GM21447 (cell line): Measurements from ENCODE around the gene TFDP2.

Source experiments
- ATAC-seq: cut with Tn5 transposase; IDR thresholded peaks from one replicate; pipeline ENCODE4 v1.9.1; 2021; ENCODE audit not compliant: unreplicated experiment

The TFDP2 gene

DNA sequence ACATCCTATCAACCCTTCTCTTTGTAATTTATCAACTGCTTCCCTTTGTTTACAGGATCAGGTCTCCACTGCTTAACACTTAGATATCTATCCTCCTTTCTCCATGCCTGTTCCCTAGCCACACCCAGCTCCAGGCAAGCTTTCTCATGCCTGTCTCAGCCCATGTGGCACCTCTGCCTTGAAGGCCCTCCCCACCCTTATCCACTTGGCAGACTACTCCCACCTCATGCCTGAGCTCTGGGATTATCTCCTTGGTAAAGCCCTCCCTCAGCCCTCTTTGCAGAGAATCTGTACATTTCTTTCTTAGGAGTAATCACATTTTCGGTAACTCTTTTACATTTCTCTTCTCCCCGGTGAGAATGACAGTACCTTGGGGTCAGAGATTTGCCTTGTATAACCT lies 176.9 kb downstream of the TFDP2 start:
- no peak for ATAC-seq

DNA sequence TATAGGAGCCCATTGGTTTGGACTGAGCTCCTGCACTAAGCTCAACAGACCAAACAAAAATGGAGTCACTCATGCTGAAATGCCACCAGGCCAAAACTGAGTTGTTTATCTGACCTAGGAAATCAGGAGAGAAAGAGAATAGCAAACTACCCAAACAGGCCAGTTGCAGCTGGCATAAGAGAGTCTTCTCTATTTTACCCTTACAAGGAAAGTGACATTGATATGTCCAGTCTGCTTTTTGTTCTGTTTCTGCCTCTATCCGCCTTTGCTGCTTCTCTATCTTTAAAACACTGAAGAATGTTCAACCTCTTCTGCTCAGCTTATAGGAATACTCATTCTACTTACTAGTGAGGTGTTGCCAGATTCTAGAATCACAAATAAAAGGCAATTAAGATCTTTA lies 177.8 kb downstream of the TFDP2 start:
- no peak for ATAC-seq

GRCh38 chr3:141969711-141970110 lies 179.6 kb downstream of the TFDP2 start:
- ATAC-seq = no peak

DNA sequence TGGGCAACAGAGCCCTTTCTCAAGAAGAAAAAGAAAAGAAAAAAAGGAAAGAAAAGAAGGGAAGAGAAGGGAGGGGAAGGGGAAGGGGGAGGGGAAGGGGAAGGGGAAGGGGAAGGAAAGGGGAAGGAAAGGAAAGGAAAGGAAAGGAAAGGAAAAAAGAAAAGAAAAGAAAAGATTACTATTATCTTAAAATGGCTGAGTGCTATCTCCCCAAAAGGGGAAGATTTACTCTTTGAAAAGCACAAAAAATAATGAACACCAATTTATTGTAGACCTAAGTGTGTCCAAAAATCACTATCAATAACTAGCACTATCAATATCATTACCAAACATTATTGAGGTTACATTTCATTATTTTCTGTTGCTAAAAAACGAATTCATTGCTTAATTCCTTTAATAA lies 183.9 kb downstream of the TFDP2 start:
- ATAC-seq = no peak

GRCh38 chr3:141963301-141963700 lies 186.0 kb downstream of the TFDP2 start:
- no peak for ATAC-seq

DNA sequence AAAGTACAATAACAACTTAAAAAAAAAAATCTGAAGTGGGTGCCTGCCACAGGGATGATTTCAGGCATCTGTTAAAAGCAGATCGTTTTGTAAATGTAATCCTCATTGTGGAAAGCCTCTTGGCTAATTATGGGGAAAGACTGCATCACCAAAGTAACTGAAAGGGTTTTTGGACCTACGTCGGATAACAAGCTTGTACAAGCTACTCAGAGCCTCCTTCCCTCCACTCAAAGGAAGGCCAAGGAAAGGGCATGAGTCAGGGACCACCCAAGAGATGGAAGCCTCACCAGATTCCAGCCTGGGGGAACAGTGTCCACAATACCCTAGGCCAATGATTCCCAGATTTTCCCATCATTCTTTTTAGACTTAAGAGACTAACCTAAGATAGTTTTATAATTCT lies 188.6 kb downstream of the TFDP2 start:
- ATAC-seq = no peak

GRCh38 chr3:141959589-141960554 lies 189.5 kb downstream of the TFDP2 start:
- no peak for ATAC-seq

DNA sequence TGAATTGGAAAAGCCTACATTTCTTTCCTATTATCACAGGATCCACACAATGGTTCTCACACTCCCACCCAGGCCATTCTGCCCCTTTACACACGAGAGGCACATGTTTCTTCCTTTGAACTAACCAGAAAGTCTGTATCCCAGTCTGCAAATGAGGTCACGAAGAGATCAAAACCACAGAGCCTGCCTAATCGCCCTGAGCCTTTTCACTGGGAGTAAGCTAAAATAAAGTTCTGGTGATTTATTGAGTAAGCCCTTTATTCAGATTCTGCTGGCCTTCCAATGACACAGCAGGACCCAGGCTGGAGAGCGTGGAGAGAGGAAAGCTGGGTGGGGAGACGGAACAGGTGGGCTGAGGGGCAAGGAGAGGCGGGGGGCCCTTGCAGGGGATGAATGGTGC lies 194.2 kb downstream of the TFDP2 start:
- no peak for ATAC-seq

- no peak for ATAC-seq
Measured at GRCh38 chr3:141952611-141953010, 196.7 kb downstream of the TFDP2 start.

DNA sequence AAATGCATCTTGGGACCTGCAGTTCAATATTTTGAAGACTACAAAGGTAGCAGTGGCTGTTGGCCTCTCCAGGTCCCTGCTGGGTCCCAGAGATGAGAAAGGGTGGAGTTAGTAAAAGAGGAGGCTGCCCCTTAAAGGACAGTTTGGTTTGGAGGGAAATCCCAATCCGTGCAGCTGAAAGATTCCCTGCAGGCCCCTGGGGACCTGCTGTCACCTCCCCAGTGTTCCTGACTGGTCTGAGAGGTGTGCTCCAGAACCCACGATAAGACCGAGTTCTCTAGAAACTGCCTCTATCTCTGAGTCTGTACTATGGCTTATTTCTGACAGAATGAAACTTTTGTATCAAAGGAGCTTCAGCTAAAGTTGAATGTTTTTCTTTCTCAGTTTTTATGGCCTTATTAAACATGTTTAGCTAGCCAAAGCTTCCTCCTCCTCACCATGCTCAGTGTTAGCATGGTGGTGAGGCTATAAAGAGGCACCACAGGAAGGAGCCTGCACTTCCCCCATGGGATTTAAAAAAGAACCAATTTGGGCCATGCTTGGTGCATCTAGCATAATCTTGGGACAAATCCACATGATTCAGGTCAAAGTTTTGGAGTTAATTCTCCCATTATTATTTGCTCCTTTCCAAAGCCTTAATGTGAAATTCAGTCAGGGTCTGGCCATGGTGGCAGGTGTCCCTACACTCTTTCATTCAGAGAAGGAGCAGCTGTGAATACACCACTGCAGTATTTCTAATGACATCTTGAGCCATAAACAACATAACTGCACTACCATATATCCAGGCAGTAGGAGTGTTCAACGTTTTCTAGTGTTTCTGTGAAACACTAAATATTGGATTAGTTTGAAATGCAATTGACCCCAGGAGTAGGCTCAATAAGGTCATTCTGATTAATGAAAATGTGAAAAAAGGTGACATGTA lies 198.5 kb downstream of the TFDP2 start:
- ATAC-seq = no peak

GRCh38 chr3:141949972-141950371 lies 199.4 kb downstream of the TFDP2 start:
- ATAC-seq = no peak

- no peak for ATAC-seq
Measured at GRCh38 chr3:141949399-141949798, 199.9 kb downstream of the TFDP2 start.

DNA sequence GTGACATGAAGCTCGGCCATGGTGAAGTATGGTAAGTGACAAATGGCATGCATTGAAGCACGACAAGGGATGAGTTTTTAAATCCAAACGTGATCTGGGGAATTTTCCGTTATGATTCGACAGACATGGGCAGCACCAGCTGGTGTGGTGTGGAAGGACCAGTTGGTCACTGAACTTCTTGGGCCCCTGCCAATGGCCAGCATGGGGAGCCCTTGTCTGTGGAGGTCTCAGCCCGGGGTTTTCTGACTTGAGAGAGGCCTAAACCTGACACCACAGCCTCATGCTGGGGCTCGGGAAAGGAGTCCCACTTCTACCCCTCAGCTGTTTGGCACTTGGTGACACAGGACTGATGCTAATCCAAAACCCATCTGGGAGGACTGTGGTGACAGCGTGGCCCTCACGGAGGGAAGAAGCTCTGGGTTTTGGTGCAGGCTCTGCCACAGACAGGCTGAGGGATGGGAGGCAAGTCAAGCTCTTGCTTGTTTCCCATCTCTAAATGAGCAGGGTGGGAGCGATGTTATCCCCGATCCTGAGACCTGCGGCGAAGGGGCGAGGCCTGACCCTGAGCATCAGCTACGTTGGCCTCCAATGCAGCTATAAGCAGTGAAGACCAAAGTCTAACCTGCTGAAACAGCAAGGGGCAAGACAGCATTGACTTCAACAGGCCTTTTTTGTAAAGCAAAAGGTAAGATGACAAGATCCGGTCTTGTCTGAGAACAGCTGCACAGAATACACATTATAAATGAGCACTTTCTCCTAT lies 203.4 kb downstream of the TFDP2 start:
- ATAC-seq = no peak

DNA sequence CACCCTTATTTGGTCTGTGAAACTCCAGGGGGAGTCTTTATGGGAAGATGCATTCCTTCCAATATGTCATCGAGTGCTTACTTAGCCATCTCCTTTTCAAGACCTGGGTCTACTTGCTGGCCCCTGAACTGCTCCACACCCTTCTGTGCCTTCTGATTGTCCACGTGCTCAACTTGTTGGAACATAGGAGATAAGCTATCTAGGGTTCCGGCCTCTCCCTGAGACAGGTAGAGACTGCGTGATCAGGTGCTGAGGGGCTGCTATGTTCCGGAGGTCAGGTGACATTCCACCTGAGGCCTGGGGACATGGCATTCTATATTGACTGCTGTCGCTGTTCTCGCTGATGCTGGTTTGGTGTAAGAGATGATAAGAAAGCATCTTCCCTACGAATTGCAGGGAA lies 207.3 kb downstream of the TFDP2 start:
- no peak for ATAC-seq

DNA sequence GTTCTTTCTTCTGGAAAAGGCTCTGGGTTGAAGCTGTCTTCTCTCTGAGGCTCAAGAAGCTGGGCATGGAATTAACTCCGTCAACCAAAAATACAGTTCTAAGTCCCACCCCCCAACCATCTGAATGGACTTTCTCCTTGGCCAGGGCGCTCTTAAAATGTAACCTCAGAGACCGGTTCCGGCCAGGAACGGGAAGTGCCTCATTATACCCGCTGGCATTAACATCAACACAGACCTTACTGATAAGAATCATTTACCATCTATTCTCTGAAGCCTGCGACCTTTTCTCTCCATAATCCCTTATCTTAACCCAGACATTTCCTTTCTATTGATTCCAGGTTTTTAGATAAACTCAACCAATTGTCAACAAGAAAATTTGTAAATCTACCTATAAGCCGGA lies 208.3 kb downstream of the TFDP2 start:
- ATAC-seq = no peak

GRCh38 chr3:141940194-141940776 lies 209.1 kb downstream of the TFDP2 start:
- ATAC-seq = no peak

- no peak for ATAC-seq
Measured at GRCh38 chr3:141939759-141940158, 209.6 kb downstream of the TFDP2 start.

DNA sequence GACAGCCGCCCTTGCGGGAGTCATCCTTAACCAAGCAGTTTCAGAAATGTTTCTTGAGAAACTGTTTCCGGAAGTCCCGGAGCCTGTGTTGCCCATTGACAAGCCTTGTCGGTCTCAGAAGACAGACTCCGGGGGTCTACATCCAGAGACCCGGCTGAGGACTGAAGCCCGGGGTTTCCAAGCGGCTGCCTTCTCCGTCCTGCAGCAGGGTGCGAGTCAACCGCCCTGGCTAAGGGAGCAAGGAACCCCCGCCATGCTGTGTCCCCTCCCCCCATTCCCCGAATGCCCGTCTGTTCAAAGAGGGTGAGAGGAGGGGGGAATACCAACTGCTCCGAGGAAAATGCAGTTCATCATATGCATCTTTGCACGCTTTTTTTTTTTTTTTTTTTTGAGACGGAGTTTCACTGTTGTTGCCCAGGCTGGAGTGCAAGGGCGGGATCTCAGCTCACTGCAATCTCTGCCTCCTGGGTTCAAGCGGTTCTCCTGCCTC lies 211.3 kb downstream of the TFDP2 start:
- no peak for ATAC-seq

GRCh38 chr3:141934354-141934753 lies 215.0 kb downstream of the TFDP2 start:
- ATAC-seq = no peak
